SK-N-SH (cell line): ENCODE results near the gene FAT1. TPM values are rescaled to one million over a fixed set of nuclear protein-coding genes. Genes with fewer than 3 reads are reported as not detected.

Experiments
- CTCF ChIA-PET: fragments of 300-600, 350-600 bp; formaldehyde crosslinking; extraction: SDS; loops from one replicate; lab custom pipeline; 2021; lab: Yijun Ruan, JAX
- POLR2A ChIA-PET: fragments of 350-600 bp; sonication (Branson Sonifier 250); formaldehyde crosslinking; extraction: SDS; loops from one replicate; lab custom pipeline; 2020; ENCODE audit warnings: antibody characterized with exemption, inconsistent platforms; lab: Yijun Ruan, JAX
- DNase-seq: peaks from one replicate; pipeline ENCODE4 v3.0.0; 2012
- H2AFZ ChIP-seq: fragments of 200-600 bp; sonication (generic); 2 replicates; pipeline ENCODE4 v1.8.1; 2016; ENCODE audit warnings: antibody characterized with exemption, mild to moderate bottlenecking, low read depth
- H3F3A ChIP-seq: fragments of 200-600 bp; sonication (generic); replicated peaks from 2 replicates; pipeline ENCODE3; 2016; ENCODE audit warnings: antibody characterized with exemption, mild to moderate bottlenecking; ENCODE audit not compliant: insufficient read depth
- H3K27ac ChIP-seq, 2 experiments: fragments of 200-500 bp in 1 of 2; fragments of 200-600 bp in 1 of 2; sonication (Bioruptor generic) in 1 of 2; sonication (generic), shearing (Covaris generic) in 1 of 2; 2 replicates each; pipeline versions ENCODE4 v1.5.1 to v1.6.1; 2014 to 2016; ENCODE audit warnings: low read depth in 2 of 2, inconsistent platforms in 1 of 2, low read length in 1 of 2, mild to moderate bottlenecking in 1 of 2, mixed read lengths in 1 of 2
- H3K27me3 ChIP-seq: fragments of 200-600 bp; sonication (generic), shearing (Covaris generic); 2 replicates; pipeline ENCODE4 v1.6.1; 2016; ENCODE audit warnings: mixed run types; ENCODE audit not compliant: insufficient read depth
- H3K36me3 ChIP-seq, 2 experiments: fragments of 200-500 bp in 1 of 2; fragments of 200-600 bp in 1 of 2; sonication (Bioruptor generic) in 1 of 2; sonication (generic) in 1 of 2; replicated peaks in 1 of 2; 2 replicates each; pipeline versions ENCODE3 to v1.5.1; 2014 to 2016; ENCODE audit warnings: low read length in 1 of 2, mild to moderate bottlenecking in 1 of 2; ENCODE audit not compliant: insufficient read depth in 2 of 2, control insufficient read depth in 1 of 2
- H3K4me1 ChIP-seq, 2 experiments: fragments of 200-500 bp in 1 of 2; fragments of 200-600 bp in 1 of 2; sonication (Bioruptor generic) in 1 of 2; sonication (generic), shearing (Covaris generic) in 1 of 2; 2 replicates each; pipeline versions ENCODE4 v1.5.1 to v1.6.1; 2014 to 2016; ENCODE audit warnings: low read depth in 1 of 2, low read length in 1 of 2, mixed run types in 1 of 2; ENCODE audit not compliant: insufficient read depth in 2 of 2, control insufficient read depth in 1 of 2
- H3K4me2 ChIP-seq: fragments of 200-600 bp; sonication (generic), shearing (Covaris generic); 2 replicates; pipeline ENCODE4 v1.6.1; 2017; ENCODE audit warnings: mixed run types
- H3K4me3 ChIP-seq, 2 experiments: fragments of 200-500 bp in 1 of 2; fragments of 200-600 bp in 1 of 2; sonication (Bioruptor generic) in 1 of 2; sonication (generic), shearing (Covaris generic) in 1 of 2; 2 replicates each; pipeline versions ENCODE4 v1.5.1 to v1.8.1; 2014 to 2016; ENCODE audit warnings: low read depth in 2 of 2, inconsistent platforms in 1 of 2, low read length in 1 of 2, mild to moderate bottlenecking in 1 of 2, mixed read lengths in 1 of 2, moderate library complexity in 1 of 2
- H3K79me2 ChIP-seq: fragments of 200-600 bp; sonication (generic); 2 replicates; pipeline ENCODE4 v1.8.1; 2017; ENCODE audit warnings: mild to moderate bottlenecking; ENCODE audit not compliant: insufficient read depth
- H3K9ac ChIP-seq: fragments of 200-600 bp; sonication (generic); 2 replicates; pipeline ENCODE4 v1.6.1; 2017; ENCODE audit warnings: mixed run types
- H3K9me2 ChIP-seq: fragments of 200-600 bp; sonication (generic); 2 replicates; pipeline ENCODE4 v1.6.1; 2017; ENCODE audit warnings: mixed run types
- H3K9me3 ChIP-seq: fragments of 200-600 bp; sonication (generic); 2 replicates; pipeline ENCODE4 v1.6.1; 2017; ENCODE audit warnings: mixed run types, mild to moderate bottlenecking, moderate library complexity
- H4K20me1 ChIP-seq: fragments of 200-600 bp; sonication (generic); 2 replicates; pipeline ENCODE4 v1.6.1; 2017; ENCODE audit warnings: mild to moderate bottlenecking, mixed run types; ENCODE audit not compliant: insufficient read depth
- ELF1 ChIP-seq: IDR thresholded peaks from 2 replicates; pipeline ENCODE4 v1.4.0; 2012
- EP300 ChIP-seq, 2 experiments: IDR thresholded peaks; 2 replicates each; pipeline versions ENCODE4 v1.4.0 to v1.6.1; 2012; ENCODE audit warnings: borderline replicate concordance in 1 of 2, low read depth in 1 of 2, low read length in 1 of 2
- FOSL2 ChIP-seq: IDR thresholded peaks from 2 replicates; pipeline ENCODE4 v1.4.0; 2012; ENCODE audit warnings: low read depth, mild to moderate bottlenecking, moderate library complexity, borderline replicate concordance
- GABPA ChIP-seq: IDR thresholded peaks from 2 replicates; pipeline ENCODE4 v1.4.0; 2012; ENCODE audit warnings: low read depth, mild to moderate bottlenecking
- JUND ChIP-seq: IDR thresholded peaks from 2 replicates; pipeline ENCODE4 v1.4.0; 2012
- MXI1 ChIP-seq: IDR thresholded peaks from 2 replicates; pipeline ENCODE4 v1.6.1; 2012; ENCODE audit warnings: mild to moderate bottlenecking, low read depth, low read length, improper control_type of control experiment
- NFIC ChIP-seq: IDR thresholded peaks from 2 replicates; pipeline ENCODE4 v1.4.0; 2012; ENCODE audit warnings: borderline replicate concordance
- NRF1 ChIP-seq: IDR thresholded peaks from 2 replicates; pipeline ENCODE4 v1.6.1; 2012; ENCODE audit warnings: low read depth, mild to moderate bottlenecking, low read length
- POLR2AphosphoS5 ChIP-seq: IDR thresholded peaks from 2 replicates; pipeline ENCODE4 v1.6.1; 2012; ENCODE audit warnings: low read depth, low read length
- RCOR1 ChIP-seq: fragments of 150-350 bp; IDR thresholded peaks from 2 replicates; pipeline ENCODE4 v1.6.1; 2017; ENCODE audit warnings: antibody characterized with exemption, low read length
- SIN3A ChIP-seq: IDR thresholded peaks from 2 replicates; pipeline ENCODE4 v1.6.1; 2012; ENCODE audit warnings: low read depth, mild to moderate bottlenecking, low read length, moderate library complexity, borderline replicate concordance
- TAF1 ChIP-seq: IDR thresholded peaks from 2 replicates; pipeline ENCODE4 v1.6.1; 2012; ENCODE audit warnings: low read depth, mild to moderate bottlenecking, low read length, moderate library complexity, borderline replicate concordance
- TCF12 ChIP-seq: IDR thresholded peaks from 2 replicates; pipeline ENCODE4 v1.4.0; 2012
- USF1 ChIP-seq: IDR thresholded peaks from 2 replicates; pipeline ENCODE4 v1.4.0; 2012; ENCODE audit warnings: low read depth, borderline replicate concordance
- YY1 ChIP-seq: IDR thresholded peaks from 2 replicates; pipeline ENCODE4 v1.4.0; 2012; ENCODE audit warnings: low read depth, mild to moderate bottlenecking
- WGBS: methylation state at CpG from one replicate; pipeline ENCODE4 v1.1.6; 2017; ENCODE audit warnings: low lambda C conversion rate; 5-methylcytosine and 5-hydroxymethylcytosine counted together
- polyA plus RNA-seq, 3 experiments: library from polyadenylated mRNA; depleted of rRNA; stranded (reverse); fragments of >200 nt; gene quantifications; 2 replicates each; pipeline ENCODE4 v1.2.3, GENCODE V29; 2012
- TF ChIP-seq, protein P1 (sequence below): IDR thresholded peaks from 2 replicates; pipeline ENCODE4 v1.6.1; 2012; ENCODE audit warnings: mild to moderate bottlenecking, low read depth, low read length, moderate library complexity
- TF ChIP-seq, protein P2 (sequence below): fragments of 200-600 bp; sonication (generic); IDR thresholded peaks from 2 replicates; pipeline ENCODE4 v1.6.1; 2017; ENCODE audit warnings: antibody characterized with exemption, mild to moderate bottlenecking, moderate library complexity

FAT1 gene
- polyA plus RNA-seq, 1 of the 3 experiments (the other 2 are of a cell fraction) = 41.3 TPM

GRCh38 chr4:186561748-186562147, 161.9 kb downstream of the FAT1 start:
- Histone ChIP-seq H3K4me1 (no peaks in the 10 kb centered on the region), H3K27me3 (no peaks in the 10 kb centered on the region), H3K27ac (no peak overlapping the region), H2AFZ (no peak overlapping the region), H3K9me2 (no peaks in the 10 kb centered on the region), H3K4me3 (no peak overlapping the region), H3K9ac (no peak overlapping the region), H3K9me3 (no peaks in the 10 kb centered on the region), H4K20me1 (no peaks in the 10 kb centered on the region), H3K79me2 (no peaks in the 10 kb centered on the region), H3K36me3 (no peaks in the 10 kb centered on the region), H3F3A (no peaks in the 10 kb centered on the region), H3K4me2 (no peak overlapping the region)
- ChIA-PET CTCF (no interaction called here), POLR2A (no interaction called here)
- no peak for DNase-seq
- TF ChIP-seq, protein P1, sequence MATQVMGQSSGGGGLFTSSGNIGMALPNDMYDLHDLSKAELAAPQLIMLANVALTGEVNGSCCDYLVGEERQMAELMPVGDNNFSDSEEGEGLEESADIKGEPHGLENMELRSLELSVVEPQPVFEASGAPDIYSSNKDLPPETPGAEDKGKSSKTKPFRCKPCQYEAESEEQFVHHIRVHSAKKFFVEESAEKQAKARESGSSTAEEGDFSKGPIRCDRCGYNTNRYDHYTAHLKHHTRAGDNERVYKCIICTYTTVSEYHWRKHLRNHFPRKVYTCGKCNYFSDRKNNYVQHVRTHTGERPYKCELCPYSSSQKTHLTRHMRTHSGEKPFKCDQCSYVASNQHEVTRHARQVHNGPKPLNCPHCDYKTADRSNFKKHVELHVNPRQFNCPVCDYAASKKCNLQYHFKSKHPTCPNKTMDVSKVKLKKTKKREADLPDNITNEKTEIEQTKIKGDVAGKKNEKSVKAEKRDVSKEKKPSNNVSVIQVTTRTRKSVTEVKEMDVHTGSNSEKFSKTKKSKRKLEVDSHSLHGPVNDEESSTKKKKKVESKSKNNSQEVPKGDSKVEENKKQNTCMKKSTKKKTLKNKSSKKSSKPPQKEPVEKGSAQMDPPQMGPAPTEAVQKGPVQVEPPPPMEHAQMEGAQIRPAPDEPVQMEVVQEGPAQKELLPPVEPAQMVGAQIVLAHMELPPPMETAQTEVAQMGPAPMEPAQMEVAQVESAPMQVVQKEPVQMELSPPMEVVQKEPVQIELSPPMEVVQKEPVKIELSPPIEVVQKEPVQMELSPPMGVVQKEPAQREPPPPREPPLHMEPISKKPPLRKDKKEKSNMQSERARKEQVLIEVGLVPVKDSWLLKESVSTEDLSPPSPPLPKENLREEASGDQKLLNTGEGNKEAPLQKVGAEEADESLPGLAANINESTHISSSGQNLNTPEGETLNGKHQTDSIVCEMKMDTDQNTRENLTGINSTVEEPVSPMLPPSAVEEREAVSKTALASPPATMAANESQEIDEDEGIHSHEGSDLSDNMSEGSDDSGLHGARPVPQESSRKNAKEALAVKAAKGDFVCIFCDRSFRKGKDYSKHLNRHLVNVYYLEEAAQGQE = no peak
- no peak for TF ChIP-seq GABPA
- no peak for TF ChIP-seq FOSL2
- TF ChIP-seq NFIC = no peak
- TF ChIP-seq, protein P2, sequence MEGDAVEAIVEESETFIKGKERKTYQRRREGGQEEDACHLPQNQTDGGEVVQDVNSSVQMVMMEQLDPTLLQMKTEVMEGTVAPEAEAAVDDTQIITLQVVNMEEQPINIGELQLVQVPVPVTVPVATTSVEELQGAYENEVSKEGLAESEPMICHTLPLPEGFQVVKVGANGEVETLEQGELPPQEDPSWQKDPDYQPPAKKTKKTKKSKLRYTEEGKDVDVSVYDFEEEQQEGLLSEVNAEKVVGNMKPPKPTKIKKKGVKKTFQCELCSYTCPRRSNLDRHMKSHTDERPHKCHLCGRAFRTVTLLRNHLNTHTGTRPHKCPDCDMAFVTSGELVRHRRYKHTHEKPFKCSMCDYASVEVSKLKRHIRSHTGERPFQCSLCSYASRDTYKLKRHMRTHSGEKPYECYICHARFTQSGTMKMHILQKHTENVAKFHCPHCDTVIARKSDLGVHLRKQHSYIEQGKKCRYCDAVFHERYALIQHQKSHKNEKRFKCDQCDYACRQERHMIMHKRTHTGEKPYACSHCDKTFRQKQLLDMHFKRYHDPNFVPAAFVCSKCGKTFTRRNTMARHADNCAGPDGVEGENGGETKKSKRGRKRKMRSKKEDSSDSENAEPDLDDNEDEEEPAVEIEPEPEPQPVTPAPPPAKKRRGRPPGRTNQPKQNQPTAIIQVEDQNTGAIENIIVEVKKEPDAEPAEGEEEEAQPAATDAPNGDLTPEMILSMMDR = no peak
- no peak for TF ChIP-seq USF1
- no peak for TF ChIP-seq YY1
- TF ChIP-seq SIN3A = no peak
- TF ChIP-seq JUND = no peak
- WGBS = 50% methylated on average over 1 of the region's 1 CpG

DNA sequence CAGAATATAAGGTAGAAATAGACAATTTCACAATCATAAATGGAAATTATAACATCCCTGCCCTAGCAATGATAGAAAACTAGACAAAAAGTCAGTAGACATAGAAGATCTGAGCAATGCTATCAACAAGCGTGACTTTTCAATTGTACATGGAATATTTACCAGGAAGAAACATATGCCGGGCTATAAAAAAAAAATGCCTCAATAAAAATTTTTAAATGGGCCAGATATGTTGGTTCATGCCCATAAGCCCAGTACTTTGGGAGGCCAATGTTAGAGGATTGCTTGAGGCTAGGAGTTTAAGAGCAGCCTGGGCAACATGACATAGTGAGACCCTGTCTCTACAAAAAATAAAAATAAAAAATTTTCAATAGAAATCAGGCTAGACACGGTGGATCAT, 163.0 kb downstream of the FAT1 start:
- Histone ChIP-seq H3K4me3 (no peak overlapping the region), H3K9ac (no peak overlapping the region), H3K9me2 (no peaks in the 10 kb centered on the region), H3K27me3 (no peaks in the 10 kb centered on the region; the same call in 1 of the 2 replicates), H3K36me3 (no peaks in the 10 kb centered on the region), H3K4me2 (no peak overlapping the region), H4K20me1 (no peaks in the 10 kb centered on the region), H3K79me2 (no peaks in the 10 kb centered on the region), H2AFZ (no peak overlapping the region), H3K4me1 (no peaks in the 10 kb centered on the region), H3F3A (no peaks in the 10 kb centered on the region), H3K27ac (no peak overlapping the region), H3K9me3 (no peaks in the 10 kb centered on the region)
- ChIA-PET CTCF (no interaction called here), POLR2A (no interaction called here)
- 32% methylated on average over 3 of the region's 3 CpGs for WGBS
- no peak for DNase-seq
- TF ChIP-seq NRF1 = no peak
- TF ChIP-seq MXI1 = no peak
- no peak for TF ChIP-seq TAF1
- TF ChIP-seq ELF1 = no peak
- TF ChIP-seq TCF12 = no peak
- TF ChIP-seq POLR2AphosphoS5 = no peak
- TF ChIP-seq RCOR1 = no peak
- no peak for TF ChIP-seq EP300 (IDR thresholded peaks at IDR 0.05; ENCODE audit: borderline replicate concordance in 1 of 2, low read depth in 1 of 2, low read length in 1 of 2)
- no peak for TF ChIP-seq NFIC
